Neural cell (in vitro differentiated cells): ENCODE results near the gene HES3. TPM values are rescaled to one million over a fixed set of nuclear protein-coding genes. Genes with fewer than 3 reads are reported as not detected.
A peak's percentile ranks its signal among the peaks of the same experiment; 100 is the strongest.

Experiments used
- H2AFZ ChIP-seq: fragments of 200-600, 300-800 bp; sonication (generic), shearing (Covaris generic); 2 replicates; pipeline ENCODE4 v1.6.0; 2014; ENCODE audit warnings: low read depth, mild to moderate bottlenecking, antibody characterized with exemption, low read length, moderate library complexity
- H3F3A ChIP-seq: fragments of 200-600 bp; shearing (Covaris generic); 2 replicates; pipeline ENCODE4 v1.6.1; 2016; ENCODE audit warnings: mild to moderate bottlenecking, moderate library complexity, mixed read lengths, antibody characterized with exemption, low read length; ENCODE audit not compliant: insufficient read depth, poor library complexity, severe bottlenecking
- H3K27ac ChIP-seq: fragments of 200-600, 300-800 bp; sonication (generic), shearing (Covaris generic); 2 replicates; pipeline ENCODE4 v1.5.1; 2014; ENCODE audit warnings: mild to moderate bottlenecking, low read length, moderate library complexity
- H3K27me3 ChIP-seq: fragments of 300-800, 200-600 bp; sonication (generic), shearing (Covaris generic); 2 replicates; pipeline ENCODE4 v1.6.0; 2014; ENCODE audit warnings: mild to moderate bottlenecking, low read depth, low read length, moderate library complexity; ENCODE audit not compliant: insufficient read depth
- H3K36me3 ChIP-seq: fragments of 300-800, 200-600 bp; sonication (generic), shearing (Covaris generic); 2 replicates; pipeline ENCODE4 v1.5.1; 2014; ENCODE audit warnings: mild to moderate bottlenecking, antibody characterized with exemption, low read length, moderate library complexity; ENCODE audit not compliant: insufficient read depth
- H3K4me2 ChIP-seq: fragments of 300-800, 200-600 bp; sonication (generic), shearing (Covaris generic); 2 replicates; pipeline ENCODE4 v1.6.0; 2014; ENCODE audit warnings: mild to moderate bottlenecking, low read length
- H3K4me3 ChIP-seq: fragments of 300-800, 200-600 bp; sonication (generic), shearing (Covaris generic); 2 replicates; pipeline ENCODE4 v1.5.1; 2014; ENCODE audit warnings: mild to moderate bottlenecking, low read length, moderate library complexity
- H3K79me2 ChIP-seq: fragments of 200-600 bp; shearing (Covaris generic); replicated peaks from 2 replicates; pipeline ENCODE4 v1.6.0; 2014; ENCODE audit warnings: mild to moderate bottlenecking, low read length, moderate library complexity; ENCODE audit not compliant: insufficient read depth
- H3K9ac ChIP-seq: fragments of 300-800, 200-600 bp; sonication (generic), shearing (Covaris generic); 2 replicates; pipeline ENCODE4 v1.6.1; 2016; ENCODE audit warnings: mild to moderate bottlenecking, low read length, mixed read lengths
- H3K9me2 ChIP-seq: fragments of 200-600 bp; shearing (Covaris generic); 2 replicates; pipeline ENCODE4 v1.6.1; 2016; ENCODE audit warnings: mild to moderate bottlenecking, low read length, mixed read lengths; ENCODE audit not compliant: insufficient read depth
- H3K9me3 ChIP-seq: fragments of 200-600, 300-800 bp; sonication (generic), shearing (Covaris generic); 2 replicates; pipeline ENCODE4 v1.6.1; 2016; ENCODE audit warnings: mild to moderate bottlenecking, mixed run types, low read length, moderate library complexity, mixed read lengths
- H4K20me1 ChIP-seq: fragments of 200-600 bp; shearing (Covaris generic); 2 replicates; pipeline ENCODE4 v1.6.1; 2016; ENCODE audit warnings: mild to moderate bottlenecking, mixed run types; ENCODE audit not compliant: insufficient read depth
- EP300 ChIP-seq: fragments of 450-650 bp; conservative IDR thresholded peaks from 2 replicates; pipeline ENCODE4 v1.6.1; 2014; ENCODE audit warnings: antibody characterized with exemption, mild to moderate bottlenecking, moderate library complexity; ENCODE audit not compliant: poor library complexity, severe bottlenecking
- EZH2 ChIP-seq: fragments of 200-600, 300-800 bp; shearing (Covaris generic), sonication (generic); IDR thresholded peaks from 2 replicates; pipeline ENCODE4 v1.6.1; 2014; ENCODE audit warnings: antibody characterized with exemption, low read length, borderline replicate concordance, mild to moderate bottlenecking; ENCODE audit not compliant: insufficient read depth, poor library complexity, severe bottlenecking
- MXI1 ChIP-seq: fragments of 450-650 bp; conservative IDR thresholded peaks from 2 replicates; pipeline ENCODE4 v1.6.1; 2014; ENCODE audit warnings: antibody characterized with exemption, mild to moderate bottlenecking; ENCODE audit not compliant: poor library complexity, severe bottlenecking
- POLR2AphosphoS5 ChIP-seq: IDR thresholded peaks from 2 replicates; pipeline ENCODE4 v1.6.1; 2012
- RAD21 ChIP-seq: fragments of 450-650 bp; conservative IDR thresholded peaks from 2 replicates; pipeline ENCODE4 v1.6.1; 2014; ENCODE audit warnings: antibody characterized with exemption, mild to moderate bottlenecking, moderate library complexity
- SMC3 ChIP-seq: fragments of 450-650 bp; conservative IDR thresholded peaks from 2 replicates; pipeline ENCODE4 v1.6.1; 2014; ENCODE audit warnings: antibody characterized with exemption, mild to moderate bottlenecking, moderate library complexity; ENCODE audit not compliant: poor library complexity
- TAF1 ChIP-seq: IDR thresholded peaks from 2 replicates; pipeline ENCODE4 v1.6.1; 2012; ENCODE audit warnings: low read depth
- polyA plus RNA-seq: library from polyadenylated mRNA; depleted of rRNA; stranded (reverse); fragments of >200 nt; gene quantifications from 2 replicates; pipeline ENCODE4 v1.2.3, GENCODE V29; 2014
- TF ChIP-seq, protein P1 (sequence below): fragments of 450-650 bp; IDR thresholded peaks from 2 replicates; pipeline ENCODE4 v1.5.1; 2014; ENCODE audit warnings: antibody characterized with exemption, mild to moderate bottlenecking, moderate library complexity; ENCODE audit not compliant: poor library complexity, severe bottlenecking
- TF ChIP-seq, protein P2 (sequence below): IDR thresholded peaks from 2 replicates; pipeline ENCODE4 v1.6.1; 2012; ENCODE audit warnings: borderline replicate concordance

HES3 gene
- polyA plus RNA-seq, 1 donor from 2014 or later, result not detected

DNA sequence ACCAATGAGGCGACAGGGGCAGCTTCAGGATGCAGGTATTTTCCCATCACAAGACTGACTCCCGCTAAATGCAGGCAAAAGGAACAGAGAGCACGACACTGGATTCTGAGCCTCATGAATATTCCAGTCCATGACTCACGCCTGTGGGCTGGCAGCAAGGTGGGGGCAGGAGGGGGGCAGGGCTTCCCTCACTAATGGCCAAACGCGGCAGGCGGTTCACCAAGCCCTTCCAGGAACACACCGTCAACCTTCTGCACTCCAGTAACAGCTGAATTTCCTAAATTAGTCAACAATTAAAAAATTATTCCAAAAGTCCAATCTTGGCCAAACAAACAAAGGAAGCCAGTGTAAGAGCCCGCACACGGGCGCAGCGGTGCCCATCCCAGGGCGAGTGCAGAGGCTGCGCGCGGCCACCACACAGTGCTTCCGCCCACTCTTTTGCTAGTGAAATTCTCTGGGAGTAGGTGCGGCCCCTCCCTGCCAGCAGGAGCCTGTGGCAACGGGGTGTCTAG, 29.5 kb downstream of the HES3 start:
- no peaks in the 10 kb centered on the region for H3K27me3 ChIP-seq
- no peaks in the 10 kb centered on the region for H3F3A ChIP-seq
- H4K20me1 ChIP-seq, result no peaks in the 10 kb centered on the region
- no peaks in the 10 kb centered on the region for H3K79me2 ChIP-seq
- H3K4me2 ChIP-seq, result no peak overlapping the region
- H3K9ac ChIP-seq, result peak overlapping the region; percentile 44
- peak overlapping the region; percentile 25 for H3K4me3 ChIP-seq
- H3K27ac ChIP-seq, result peak overlapping the region; percentile 61
- H3K9me3 ChIP-seq, result no peaks in the 10 kb centered on the region
- H3K9me2 ChIP-seq, result no peaks in the 10 kb centered on the region
- no peaks in the 10 kb centered on the region for H3K36me3 ChIP-seq
- H2AFZ ChIP-seq, result no peak overlapping the region
- TF ChIP-seq, protein P1, sequence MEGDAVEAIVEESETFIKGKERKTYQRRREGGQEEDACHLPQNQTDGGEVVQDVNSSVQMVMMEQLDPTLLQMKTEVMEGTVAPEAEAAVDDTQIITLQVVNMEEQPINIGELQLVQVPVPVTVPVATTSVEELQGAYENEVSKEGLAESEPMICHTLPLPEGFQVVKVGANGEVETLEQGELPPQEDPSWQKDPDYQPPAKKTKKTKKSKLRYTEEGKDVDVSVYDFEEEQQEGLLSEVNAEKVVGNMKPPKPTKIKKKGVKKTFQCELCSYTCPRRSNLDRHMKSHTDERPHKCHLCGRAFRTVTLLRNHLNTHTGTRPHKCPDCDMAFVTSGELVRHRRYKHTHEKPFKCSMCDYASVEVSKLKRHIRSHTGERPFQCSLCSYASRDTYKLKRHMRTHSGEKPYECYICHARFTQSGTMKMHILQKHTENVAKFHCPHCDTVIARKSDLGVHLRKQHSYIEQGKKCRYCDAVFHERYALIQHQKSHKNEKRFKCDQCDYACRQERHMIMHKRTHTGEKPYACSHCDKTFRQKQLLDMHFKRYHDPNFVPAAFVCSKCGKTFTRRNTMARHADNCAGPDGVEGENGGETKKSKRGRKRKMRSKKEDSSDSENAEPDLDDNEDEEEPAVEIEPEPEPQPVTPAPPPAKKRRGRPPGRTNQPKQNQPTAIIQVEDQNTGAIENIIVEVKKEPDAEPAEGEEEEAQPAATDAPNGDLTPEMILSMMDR, result no peak
- no peak for TF ChIP-seq RAD21
- no peak for TF ChIP-seq MXI1
- no peak for TF ChIP-seq POLR2AphosphoS5
- no peak for TF ChIP-seq EZH2
- TF ChIP-seq, protein P2, sequence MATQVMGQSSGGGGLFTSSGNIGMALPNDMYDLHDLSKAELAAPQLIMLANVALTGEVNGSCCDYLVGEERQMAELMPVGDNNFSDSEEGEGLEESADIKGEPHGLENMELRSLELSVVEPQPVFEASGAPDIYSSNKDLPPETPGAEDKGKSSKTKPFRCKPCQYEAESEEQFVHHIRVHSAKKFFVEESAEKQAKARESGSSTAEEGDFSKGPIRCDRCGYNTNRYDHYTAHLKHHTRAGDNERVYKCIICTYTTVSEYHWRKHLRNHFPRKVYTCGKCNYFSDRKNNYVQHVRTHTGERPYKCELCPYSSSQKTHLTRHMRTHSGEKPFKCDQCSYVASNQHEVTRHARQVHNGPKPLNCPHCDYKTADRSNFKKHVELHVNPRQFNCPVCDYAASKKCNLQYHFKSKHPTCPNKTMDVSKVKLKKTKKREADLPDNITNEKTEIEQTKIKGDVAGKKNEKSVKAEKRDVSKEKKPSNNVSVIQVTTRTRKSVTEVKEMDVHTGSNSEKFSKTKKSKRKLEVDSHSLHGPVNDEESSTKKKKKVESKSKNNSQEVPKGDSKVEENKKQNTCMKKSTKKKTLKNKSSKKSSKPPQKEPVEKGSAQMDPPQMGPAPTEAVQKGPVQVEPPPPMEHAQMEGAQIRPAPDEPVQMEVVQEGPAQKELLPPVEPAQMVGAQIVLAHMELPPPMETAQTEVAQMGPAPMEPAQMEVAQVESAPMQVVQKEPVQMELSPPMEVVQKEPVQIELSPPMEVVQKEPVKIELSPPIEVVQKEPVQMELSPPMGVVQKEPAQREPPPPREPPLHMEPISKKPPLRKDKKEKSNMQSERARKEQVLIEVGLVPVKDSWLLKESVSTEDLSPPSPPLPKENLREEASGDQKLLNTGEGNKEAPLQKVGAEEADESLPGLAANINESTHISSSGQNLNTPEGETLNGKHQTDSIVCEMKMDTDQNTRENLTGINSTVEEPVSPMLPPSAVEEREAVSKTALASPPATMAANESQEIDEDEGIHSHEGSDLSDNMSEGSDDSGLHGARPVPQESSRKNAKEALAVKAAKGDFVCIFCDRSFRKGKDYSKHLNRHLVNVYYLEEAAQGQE, result no peak
- no peak for TF ChIP-seq EP300
- no peak for TF ChIP-seq SMC3
- no peak for TF ChIP-seq TAF1

DNA sequence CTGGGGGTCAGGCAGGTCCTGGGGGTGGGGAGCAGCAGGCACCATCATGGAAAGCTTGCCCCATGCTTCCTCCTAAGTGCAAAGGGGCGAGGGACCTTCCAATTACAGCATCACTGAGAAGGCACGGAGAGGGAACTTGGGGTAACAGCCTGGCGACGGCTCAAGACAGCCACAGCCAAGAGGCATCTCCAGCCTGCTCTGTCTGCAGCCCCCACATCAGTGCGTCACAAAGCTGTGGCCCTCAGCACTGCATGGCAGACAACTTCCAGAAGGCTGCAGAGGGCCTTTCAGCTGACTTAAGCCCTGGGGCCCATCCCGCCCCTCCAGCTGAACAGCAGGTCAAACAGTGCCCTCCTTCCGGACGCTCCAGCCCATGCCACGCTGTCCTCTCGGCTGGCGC, 30.1 kb downstream of the HES3 start:
- peak overlapping the region; percentile 44 for H3K9ac ChIP-seq
- H3K27ac ChIP-seq, result no peak overlapping the region
- H3K36me3 ChIP-seq, result no peaks in the 10 kb centered on the region
- H4K20me1 ChIP-seq, result no peaks in the 10 kb centered on the region
- no peak overlapping the region for H3K4me3 ChIP-seq
- H3K4me2 ChIP-seq, result no peak overlapping the region
- no peaks in the 10 kb centered on the region for H3F3A ChIP-seq
- no peaks in the 10 kb centered on the region for H3K27me3 ChIP-seq
- TF ChIP-seq, protein P2, result no peak
- TF ChIP-seq POLR2AphosphoS5 (no peak), SMC3 (no peak), MXI1 (no peak), TAF1 (no peak), EZH2 (no peak), EP300 (no peak), RAD21 (no peak)
- no peaks in the 10 kb centered on the region for H3K9me3 ChIP-seq
- no peaks in the 10 kb centered on the region for H3K79me2 ChIP-seq
- H2AFZ ChIP-seq, result no peak overlapping the region
- no peaks in the 10 kb centered on the region for H3K9me2 ChIP-seq
